NCI-H2029 treated with DMSO at 0.1 percent for 48 hours (cell line): ENCODE results near the gene MRPL51.

ENCODE experiments used
- DNase-seq: peaks from one replicate; lab custom pipeline; 2025; lab: John Stamatoyannopoulos, UW

The MRPL51 gene

GRCh38 chr12:6461401-6462233, 31.4 kb downstream of the MRPL51 start:
- DNase-seq: no peak

GRCh38 chr12:6460751-6461371, 32.2 kb downstream of the MRPL51 start:
- DNase-seq: no peak

- no peak for DNase-seq
These were observed 34.1 kb downstream of the MRPL51 start for GRCh38 chr12:6459004-6459337.

- no peak for DNase-seq
These were observed 34.6 kb downstream of the MRPL51 start for GRCh38 chr12:6458281-6459003.

- no peak for DNase-seq
These were observed 35.7 kb downstream of the MRPL51 start for GRCh38 chr12:6457220-6457945.

GRCh38 chr12:6452944-6453630, 40.0 kb downstream of the MRPL51 start:
- no peak for DNase-seq

GRCh38 chr12:6452245-6452943, 40.7 kb downstream of the MRPL51 start:
- DNase-seq: no peak

- DNase-seq: peak; percentile 94
These were observed 41.5 kb downstream of the MRPL51 start, which contains the start of gene TAPBPL for GRCh38 chr12:6451348-6452244. TSS of gene TAPBPL (plus strand) at chr12:6452042. CDS start at chr12:6452249, 207 bp downstream.

- no peak for DNase-seq
These were observed 42.2 kb downstream of the MRPL51 start for GRCh38 chr12:6450869-6451347.

- DNase-seq: no peak
These were observed 42.8 kb downstream of the MRPL51 start for GRCh38 chr12:6450091-6450868.

GRCh38 chr12:6444704-6445688, 48.1 kb downstream of the MRPL51 start, which contains the start of gene CD27:
TSS of gene CD27 (plus strand) at chr12:6444955. CDS start at chr12:6445096, 141 bp downstream.
- no peak for DNase-seq

- no peak for DNase-seq
These were observed 49.0 kb downstream of the MRPL51 start for GRCh38 chr12:6444031-6444430.

GRCh38 chr12:6443361-6443983, 49.6 kb downstream of the MRPL51 start:
- DNase-seq: no peak

GRCh38 chr12:6442836-6443235, 50.2 kb downstream of the MRPL51 start:
- no peak for DNase-seq
